ENCODE measurements around the gene SRPRB. TPM values are rescaled to one million over a fixed set of nuclear protein-coding genes. Genes with fewer than 3 reads are reported as not detected.

SRPRB gene
- total RNA-seq, 1 experiment from 2014 or later, result 61.0 TPM

DNA sequence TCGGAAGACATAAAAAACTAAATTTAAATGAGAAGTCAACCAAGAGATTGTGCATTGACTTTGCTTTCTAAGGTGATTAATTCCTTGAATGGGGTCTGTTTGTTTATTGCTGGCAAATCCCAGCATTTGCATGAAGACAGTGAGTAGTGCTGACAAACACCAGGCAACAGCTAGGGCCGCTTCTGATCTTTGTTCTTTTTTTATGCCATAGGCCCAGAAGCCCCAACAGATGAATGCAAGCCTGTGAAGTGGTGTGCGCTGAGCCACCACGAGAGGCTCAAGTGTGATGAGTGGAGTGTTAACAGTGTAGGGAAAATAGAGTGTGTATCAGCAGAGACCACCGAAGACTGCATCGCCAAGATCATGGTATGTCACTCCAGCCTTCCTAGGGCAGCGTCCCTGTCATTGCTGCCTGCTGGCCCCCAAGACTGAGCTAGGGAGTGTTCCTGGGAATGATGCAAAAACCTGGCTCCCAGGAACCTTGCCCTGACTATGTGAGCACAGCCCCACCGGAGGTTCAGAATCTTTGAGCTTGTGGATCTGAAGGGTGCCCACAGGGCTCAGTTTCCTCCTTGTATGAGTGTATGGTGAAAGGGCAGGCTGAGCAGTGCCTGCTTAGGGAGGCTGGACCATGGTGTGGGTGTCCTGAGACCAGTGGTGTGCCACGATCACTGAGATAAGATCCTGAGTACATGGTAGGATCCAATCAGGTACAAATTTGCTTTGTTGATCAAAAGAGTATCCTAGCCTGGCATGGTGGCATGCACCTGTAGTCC lies 46.5 kb upstream of the SRPRB start (continued):
- TF ChIP-seq, protein P1, sequence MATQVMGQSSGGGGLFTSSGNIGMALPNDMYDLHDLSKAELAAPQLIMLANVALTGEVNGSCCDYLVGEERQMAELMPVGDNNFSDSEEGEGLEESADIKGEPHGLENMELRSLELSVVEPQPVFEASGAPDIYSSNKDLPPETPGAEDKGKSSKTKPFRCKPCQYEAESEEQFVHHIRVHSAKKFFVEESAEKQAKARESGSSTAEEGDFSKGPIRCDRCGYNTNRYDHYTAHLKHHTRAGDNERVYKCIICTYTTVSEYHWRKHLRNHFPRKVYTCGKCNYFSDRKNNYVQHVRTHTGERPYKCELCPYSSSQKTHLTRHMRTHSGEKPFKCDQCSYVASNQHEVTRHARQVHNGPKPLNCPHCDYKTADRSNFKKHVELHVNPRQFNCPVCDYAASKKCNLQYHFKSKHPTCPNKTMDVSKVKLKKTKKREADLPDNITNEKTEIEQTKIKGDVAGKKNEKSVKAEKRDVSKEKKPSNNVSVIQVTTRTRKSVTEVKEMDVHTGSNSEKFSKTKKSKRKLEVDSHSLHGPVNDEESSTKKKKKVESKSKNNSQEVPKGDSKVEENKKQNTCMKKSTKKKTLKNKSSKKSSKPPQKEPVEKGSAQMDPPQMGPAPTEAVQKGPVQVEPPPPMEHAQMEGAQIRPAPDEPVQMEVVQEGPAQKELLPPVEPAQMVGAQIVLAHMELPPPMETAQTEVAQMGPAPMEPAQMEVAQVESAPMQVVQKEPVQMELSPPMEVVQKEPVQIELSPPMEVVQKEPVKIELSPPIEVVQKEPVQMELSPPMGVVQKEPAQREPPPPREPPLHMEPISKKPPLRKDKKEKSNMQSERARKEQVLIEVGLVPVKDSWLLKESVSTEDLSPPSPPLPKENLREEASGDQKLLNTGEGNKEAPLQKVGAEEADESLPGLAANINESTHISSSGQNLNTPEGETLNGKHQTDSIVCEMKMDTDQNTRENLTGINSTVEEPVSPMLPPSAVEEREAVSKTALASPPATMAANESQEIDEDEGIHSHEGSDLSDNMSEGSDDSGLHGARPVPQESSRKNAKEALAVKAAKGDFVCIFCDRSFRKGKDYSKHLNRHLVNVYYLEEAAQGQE (IDR thresholded peaks at IDR 0.05; ENCODE audit: low read depth), result no peak
- TF ChIP-seq YY1 (IDR thresholded peaks at IDR 0.05; ENCODE audit: extremely low read depth, insufficient replicate concordance, low read depth, low read length) (no peak), EZH2 (IDR thresholded peaks at IDR 0.05) (no peak), ZNF274 (IDR thresholded peaks at IDR 0.05; ENCODE audit: low read depth, low read length) (no peak), TCF7L2 (IDR thresholded peaks at IDR 0.05; ENCODE audit: borderline replicate concordance, extremely low read depth, insufficient read depth, insufficient read length) (no peak), SP1 (IDR thresholded peaks at IDR 0.05; ENCODE audit: low read depth) (no peak)

DNA sequence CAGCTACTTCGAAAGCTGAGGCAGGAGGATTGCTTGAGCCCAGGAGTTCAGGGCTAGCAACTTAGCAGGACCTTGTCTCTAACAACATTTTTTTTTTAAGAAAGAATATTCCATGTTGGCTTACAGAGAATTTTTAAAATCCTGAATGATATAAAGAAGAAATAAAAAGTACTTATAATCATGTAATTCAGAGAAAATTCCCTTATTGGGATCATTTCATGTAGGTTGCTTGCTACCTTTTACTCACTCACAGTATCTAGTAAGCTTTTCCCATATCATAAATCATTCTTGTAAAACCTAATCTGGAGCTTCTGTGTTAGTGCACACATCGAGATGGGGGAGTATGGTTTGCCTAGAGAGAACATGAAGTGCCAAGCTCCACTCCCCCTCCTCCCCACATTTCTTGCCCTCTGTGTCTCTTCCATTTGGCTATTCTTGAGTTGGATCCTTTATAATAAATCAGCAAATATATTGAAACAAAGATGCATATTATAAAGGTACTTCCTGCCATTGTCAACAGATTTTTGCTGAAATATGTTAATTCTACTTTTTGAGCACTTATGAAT lies 45.8 kb upstream of the SRPRB start:
- no peaks in the 10 kb centered on the region for H3K9me2 ChIP-seq (ENCODE audit: insufficient read depth)
- BruUV-seq (replicated peaks), result no TSS peak
- RAD21 ChIA-PET (ENCODE audit: low non-redundant PET in 1 of 2, low total read pairs in 2 of 2, uncharacterized antibody in 2 of 2, unreplicated experiment in 2 of 2), result no interaction called here
- CTCF ChIA-PET, result no interaction called here
- no peaks in the 10 kb centered on the region for H3K9me3 ChIP-seq (ENCODE audit: control insufficient read depth in 1 of 2, insufficient read depth in 1 of 2, low read depth in 1 of 2, low read length in 2 of 2)
- H3K4me3 ChIP-seq (replicated peaks in 1 of 2; ENCODE audit: low read depth in 1 of 2, low read length in 2 of 2), result no peak overlapping the region
- intact Hi-C loops (cut with micrococcal nuclease), result no loop called here
- ATAC-seq (no peak), DNase-seq (ENCODE audit: low read depth, low spot score) (no peak)
- H3K9ac ChIP-seq (ENCODE audit: low read length), result no peak overlapping the region
- POLR2A ChIA-PET, result no interaction called here
- TF ChIP-seq CEBPB (IDR thresholded peaks at IDR 0.05; ENCODE audit: low read depth) (no peak), POLR2A (IDR thresholded peaks at IDR 0.05; ENCODE audit: borderline replicate concordance, extremely low read depth, insufficient read depth, insufficient read length) (no peak), TCF7L2 (IDR thresholded peaks at IDR 0.05; ENCODE audit: borderline replicate concordance, extremely low read depth, insufficient read depth, insufficient read length) (no peak)
- TF ChIP-seq, protein P2, sequence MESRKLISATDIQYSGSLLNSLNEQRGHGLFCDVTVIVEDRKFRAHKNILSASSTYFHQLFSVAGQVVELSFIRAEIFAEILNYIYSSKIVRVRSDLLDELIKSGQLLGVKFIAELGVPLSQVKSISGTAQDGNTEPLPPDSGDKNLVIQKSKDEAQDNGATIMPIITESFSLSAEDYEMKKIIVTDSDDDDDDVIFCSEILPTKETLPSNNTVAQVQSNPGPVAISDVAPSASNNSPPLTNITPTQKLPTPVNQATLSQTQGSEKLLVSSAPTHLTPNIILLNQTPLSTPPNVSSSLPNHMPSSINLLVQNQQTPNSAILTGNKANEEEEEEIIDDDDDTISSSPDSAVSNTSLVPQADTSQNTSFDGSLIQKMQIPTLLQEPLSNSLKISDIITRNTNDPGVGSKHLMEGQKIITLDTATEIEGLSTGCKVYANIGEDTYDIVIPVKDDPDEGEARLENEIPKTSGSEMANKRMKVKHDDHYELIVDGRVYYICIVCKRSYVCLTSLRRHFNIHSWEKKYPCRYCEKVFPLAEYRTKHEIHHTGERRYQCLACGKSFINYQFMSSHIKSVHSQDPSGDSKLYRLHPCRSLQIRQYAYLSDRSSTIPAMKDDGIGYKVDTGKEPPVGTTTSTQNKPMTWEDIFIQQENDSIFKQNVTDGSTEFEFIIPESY (IDR thresholded peaks at IDR 0.05; ENCODE audit: extremely low read depth, insufficient replicate concordance, low read length), result no peak
- no peaks in the 10 kb centered on the region for H3K36me3 ChIP-seq (ENCODE audit: control insufficient read depth in 1 of 2, insufficient read depth in 2 of 2, low read length in 2 of 2)
- H3K27ac ChIP-seq (ENCODE audit: low read depth, low read length), result no peak overlapping the region
- no peak overlapping the region for H2AFZ ChIP-seq (ENCODE audit: low read depth, low read length, poor library complexity, severe bottlenecking)
- no peak overlapping the region for H3K4me2 ChIP-seq (ENCODE audit: low read length)
- no peaks in the 10 kb centered on the region for H3K4me1 ChIP-seq (ENCODE audit: control insufficient read depth in 1 of 2, insufficient read depth in 2 of 2, low read length in 2 of 2)
- H4K20me1 ChIP-seq (ENCODE audit: insufficient read depth), result no peaks in the 10 kb centered on the region
- H3K79me2 ChIP-seq (ENCODE audit: insufficient read depth, low read length), result no peaks in the 10 kb centered on the region
- peaks cover 25% of the 10 kb centered on the region for H3K27me3 ChIP-seq (ENCODE audit: insufficient read depth, low read length)
